ENCODE data around the gene FAF2.

Gene FAF2, protein sequence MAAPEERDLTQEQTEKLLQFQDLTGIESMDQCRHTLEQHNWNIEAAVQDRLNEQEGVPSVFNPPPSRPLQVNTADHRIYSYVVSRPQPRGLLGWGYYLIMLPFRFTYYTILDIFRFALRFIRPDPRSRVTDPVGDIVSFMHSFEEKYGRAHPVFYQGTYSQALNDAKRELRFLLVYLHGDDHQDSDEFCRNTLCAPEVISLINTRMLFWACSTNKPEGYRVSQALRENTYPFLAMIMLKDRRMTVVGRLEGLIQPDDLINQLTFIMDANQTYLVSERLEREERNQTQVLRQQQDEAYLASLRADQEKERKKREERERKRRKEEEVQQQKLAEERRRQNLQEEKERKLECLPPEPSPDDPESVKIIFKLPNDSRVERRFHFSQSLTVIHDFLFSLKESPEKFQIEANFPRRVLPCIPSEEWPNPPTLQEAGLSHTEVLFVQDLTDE

DNA sequence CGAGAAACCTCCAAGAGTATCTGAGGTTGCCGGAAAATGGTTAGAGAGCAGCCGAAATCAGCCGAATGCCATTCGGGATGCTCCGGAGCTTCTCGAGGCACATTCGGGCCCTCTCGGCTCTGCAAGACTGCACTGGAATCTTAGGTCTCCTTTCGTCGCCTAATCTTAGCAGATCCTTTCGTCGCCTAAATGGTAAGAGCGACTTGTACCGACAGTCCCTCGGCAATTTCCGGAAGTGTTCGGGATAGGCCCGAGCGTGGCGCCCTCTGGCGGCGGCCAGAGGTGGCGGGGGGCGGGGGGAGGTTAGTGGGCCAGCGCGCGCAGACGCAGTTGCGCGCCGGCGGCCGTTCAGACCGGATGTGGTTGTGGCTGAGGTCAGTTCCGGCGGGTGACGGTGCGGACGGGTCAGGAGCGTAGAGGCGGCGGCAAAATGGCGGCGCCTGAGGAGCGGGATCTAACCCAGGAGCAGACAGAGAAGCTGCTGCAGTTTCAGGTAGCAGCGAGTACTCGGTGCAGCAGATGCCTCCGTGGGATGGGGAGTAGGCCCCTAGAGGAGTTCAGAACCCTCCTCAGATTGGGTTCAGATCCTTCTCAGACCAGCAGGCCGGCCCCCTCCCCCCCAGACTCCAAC is at the start of gene FAF2:
FAF2 (plus strand) TSS at position 408 of the 631 bp plus-strand sequence; CDS start at position 431, 23 bp downstream.
- Mint-ChIP-seq H3K4me1 (peaks cover 17% of the 10 kb centered on the region), H3K9me3 (no peaks in the 10 kb centered on the region), H3K4me3 (peak within 1 kb of the TSS; percentile 94 to 98 (median 95)), H3K27ac (peak within 1 kb of the TSS; percentile 96 to 98 (median 97)), H3K36me3 (ENCODE audit: low read depth) (peaks cover 16% of the 10 kb centered on the region), H3K27me3 (ENCODE audit: low read depth) (no peaks in the 10 kb centered on the region)
- TF ChIP-seq, protein P1, sequence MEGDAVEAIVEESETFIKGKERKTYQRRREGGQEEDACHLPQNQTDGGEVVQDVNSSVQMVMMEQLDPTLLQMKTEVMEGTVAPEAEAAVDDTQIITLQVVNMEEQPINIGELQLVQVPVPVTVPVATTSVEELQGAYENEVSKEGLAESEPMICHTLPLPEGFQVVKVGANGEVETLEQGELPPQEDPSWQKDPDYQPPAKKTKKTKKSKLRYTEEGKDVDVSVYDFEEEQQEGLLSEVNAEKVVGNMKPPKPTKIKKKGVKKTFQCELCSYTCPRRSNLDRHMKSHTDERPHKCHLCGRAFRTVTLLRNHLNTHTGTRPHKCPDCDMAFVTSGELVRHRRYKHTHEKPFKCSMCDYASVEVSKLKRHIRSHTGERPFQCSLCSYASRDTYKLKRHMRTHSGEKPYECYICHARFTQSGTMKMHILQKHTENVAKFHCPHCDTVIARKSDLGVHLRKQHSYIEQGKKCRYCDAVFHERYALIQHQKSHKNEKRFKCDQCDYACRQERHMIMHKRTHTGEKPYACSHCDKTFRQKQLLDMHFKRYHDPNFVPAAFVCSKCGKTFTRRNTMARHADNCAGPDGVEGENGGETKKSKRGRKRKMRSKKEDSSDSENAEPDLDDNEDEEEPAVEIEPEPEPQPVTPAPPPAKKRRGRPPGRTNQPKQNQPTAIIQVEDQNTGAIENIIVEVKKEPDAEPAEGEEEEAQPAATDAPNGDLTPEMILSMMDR (IDR thresholded peaks at IDR 0.05; ENCODE audit: unreplicated experiment in 3 of 3): peak; percentile 99 to 100 (median 99)

DNA sequence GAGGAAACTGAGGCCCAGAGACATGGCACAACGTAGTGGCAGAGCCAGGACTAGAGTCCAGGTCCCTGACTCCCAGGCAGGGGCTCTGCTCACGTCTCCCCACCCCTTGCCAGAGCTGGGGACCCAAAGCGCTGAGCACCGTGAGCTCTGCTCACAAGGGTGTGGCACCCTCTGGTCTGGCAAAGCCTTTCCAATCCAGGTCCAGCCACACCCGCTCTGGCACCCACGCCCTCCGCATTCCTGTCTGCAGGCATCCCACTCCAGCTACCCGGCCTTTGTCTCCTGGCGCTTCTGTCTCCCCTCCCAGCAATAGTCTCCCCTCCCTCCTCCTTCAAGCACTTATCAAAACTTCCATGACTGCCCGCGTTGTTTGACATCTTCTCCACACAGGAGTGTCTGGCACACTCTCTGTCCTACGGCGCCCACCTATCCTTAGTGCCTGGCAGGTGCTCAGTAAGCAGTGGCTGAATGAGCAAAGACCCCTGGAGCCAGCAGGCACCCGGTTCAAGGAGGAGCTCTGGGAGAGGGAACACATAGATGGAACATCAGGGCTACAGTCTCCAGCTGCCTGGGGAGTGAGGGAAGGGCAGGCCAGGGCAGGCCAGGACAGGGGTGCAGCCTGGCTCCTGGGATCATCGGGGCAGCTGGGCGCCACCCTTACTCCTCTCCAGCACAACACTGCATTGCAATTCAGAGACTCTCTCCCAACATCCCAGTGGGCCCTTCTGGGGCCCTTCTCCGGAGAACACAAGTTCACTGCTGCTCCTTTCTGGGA is 47.6 kb upstream of the FAF2 start:
- H3K36me3 Mint-ChIP-seq (ENCODE audit: low read depth): peaks cover 6% of the 10 kb centered on the region
- peaks cover 28% of the 10 kb centered on the region for H3K4me1 Mint-ChIP-seq
- TF ChIP-seq, protein P1 (IDR thresholded peaks at IDR 0.05; ENCODE audit: unreplicated experiment in 3 of 3): no peak
- H3K4me3 Mint-ChIP-seq: no peak overlapping the region
- H3K27ac Mint-ChIP-seq: peak overlapping the region in 2 of 3 experiments; percentile 29 to 57
- no peaks in the 10 kb centered on the region for H3K9me3 Mint-ChIP-seq
- H3K27me3 Mint-ChIP-seq (ENCODE audit: low read depth): no peaks in the 10 kb centered on the region

DNA sequence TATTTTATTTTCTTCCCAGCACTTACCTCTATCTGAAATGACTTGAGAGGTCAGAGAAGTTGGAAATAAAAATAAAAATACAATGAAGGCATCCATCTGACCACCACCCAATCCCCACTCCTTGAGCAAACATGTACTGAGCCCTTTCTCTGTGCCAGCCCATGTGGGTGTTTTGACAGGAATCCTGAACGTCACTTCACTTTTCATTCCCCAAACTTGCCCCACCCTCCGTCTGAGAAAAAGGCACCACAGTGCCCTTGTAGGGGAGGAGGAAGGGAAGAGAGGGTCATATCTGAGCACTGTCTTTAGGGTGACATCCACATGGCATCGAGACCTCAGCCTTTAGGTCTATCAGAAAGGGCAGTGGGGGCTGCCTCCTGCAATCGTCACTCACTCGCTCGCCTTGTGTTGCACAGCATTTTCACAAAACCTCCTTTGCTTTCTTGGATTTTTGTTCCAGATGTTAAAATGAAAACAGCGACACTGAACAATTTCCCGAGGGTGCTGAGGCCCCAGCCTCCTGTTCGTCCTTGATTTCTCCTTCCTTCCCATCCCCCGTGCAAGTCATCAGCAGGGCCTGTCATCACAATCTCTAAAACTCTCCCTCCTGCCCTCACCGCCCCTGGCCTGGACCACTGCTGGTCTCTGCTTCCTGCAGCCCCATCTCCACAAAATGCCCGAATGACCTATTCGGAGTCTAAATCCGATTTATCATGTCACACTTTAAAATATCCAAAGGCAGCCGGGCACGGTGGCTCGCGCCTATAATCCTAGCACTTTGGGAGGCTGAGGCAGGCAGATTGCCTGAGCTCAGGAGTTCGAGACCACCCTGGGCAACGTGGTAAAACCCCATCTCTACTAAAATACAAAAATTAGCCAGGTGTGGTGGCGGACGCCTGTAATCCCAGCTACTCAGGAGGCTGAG is 46.6 kb upstream of the FAF2 start:
- Mint-ChIP-seq H3K36me3 (ENCODE audit: low read depth) (peaks cover 6% of the 10 kb centered on the region), H3K4me1 (peaks cover 22% of the 10 kb centered on the region), H3K27me3 (ENCODE audit: low read depth) (no peaks in the 10 kb centered on the region), H3K9me3 (no peaks in the 10 kb centered on the region), H3K27ac (peak overlapping the region in 2 of 3 experiments; percentile 15 to 57), H3K4me3 (no peak overlapping the region)
- TF ChIP-seq, protein P1 (IDR thresholded peaks at IDR 0.05; ENCODE audit: unreplicated experiment in 3 of 3): no peak

DNA sequence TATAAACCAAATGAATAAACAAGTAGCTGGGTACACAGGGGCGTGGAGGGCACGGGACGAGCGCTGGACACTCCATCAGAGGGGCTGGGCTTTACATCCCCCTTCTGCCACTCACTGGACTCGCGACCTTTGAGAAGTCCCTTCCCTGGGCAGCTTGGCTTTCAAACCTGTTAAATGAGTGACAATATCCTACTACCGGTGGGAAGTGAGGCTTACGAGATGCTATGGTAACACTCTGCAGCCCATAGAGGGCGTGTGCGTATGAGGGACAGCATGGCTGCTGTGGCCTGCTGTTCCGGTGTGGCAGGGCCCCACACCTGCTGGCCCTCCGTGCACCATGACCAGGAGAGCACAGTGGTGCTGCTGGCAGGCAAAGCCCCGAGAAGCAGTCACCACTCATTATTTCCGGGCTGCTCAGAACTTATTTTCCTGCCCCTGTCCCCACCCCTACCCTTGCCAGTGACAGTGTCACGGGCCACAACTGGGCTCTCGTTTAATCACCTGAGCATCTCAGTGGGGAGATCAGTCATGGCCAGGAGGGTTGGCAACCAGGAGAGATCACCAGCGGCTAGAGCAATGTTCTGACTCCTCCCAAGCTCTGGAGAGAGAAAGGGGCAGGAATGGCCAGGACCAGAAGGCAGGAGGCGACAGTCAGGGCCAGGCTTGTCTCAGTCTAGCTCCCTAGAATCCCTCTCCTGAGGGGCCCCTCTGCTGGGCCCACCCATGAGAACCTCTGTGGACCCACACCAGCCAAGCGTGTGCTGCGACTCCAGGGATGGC is 42.3 kb upstream of the FAF2 start:
- Mint-ChIP-seq H3K36me3 (ENCODE audit: low read depth) (peaks cover 17% of the 10 kb centered on the region), H3K4me3 (no peak overlapping the region), H3K9me3 (no peaks in the 10 kb centered on the region), H3K27me3 (ENCODE audit: low read depth) (no peaks in the 10 kb centered on the region), H3K27ac (no peak overlapping the region), H3K4me1 (peaks cover 11% of the 10 kb centered on the region)
- TF ChIP-seq, protein P1 (IDR thresholded peaks at IDR 0.05; ENCODE audit: unreplicated experiment in 3 of 3): no peak
